WERI-Rb-1 (cell line): ENCODE results near the gene TMEM132D.

Source experiments
- DNase-seq: peaks from one replicate; pipeline ENCODE4 v3.0.0-alpha.2; 2020
- H3K27ac ChIP-seq: fragments of 250-450 bp; sonication (Bioruptor Pico); 2 replicates; pipeline ENCODE4 v1.5.1; 2020; ENCODE audit warnings: mild to moderate bottlenecking, moderate library complexity
- H3K27me3 ChIP-seq: fragments of 250-450 bp; sonication (Bioruptor Pico); 2 replicates; pipeline ENCODE4 v1.5.1; 2021; ENCODE audit warnings: mild to moderate bottlenecking, low read depth, moderate library complexity; ENCODE audit not compliant: insufficient read depth, severe bottlenecking
- H3K36me3 ChIP-seq: fragments of 250-450 bp; sonication (Bioruptor Pico); 2 replicates; pipeline ENCODE4 v1.5.1; 2020; ENCODE audit warnings: mild to moderate bottlenecking, moderate library complexity
- H3K4me3 ChIP-seq: 2 replicates; pipeline ENCODE4 v1.5.1; 2011; ENCODE audit warnings: low read depth, mild to moderate bottlenecking, control low read depth, low read length
- H3K9me3 ChIP-seq: fragments of 250-450 bp; sonication (Bioruptor Pico); 2 replicates; pipeline ENCODE4 v1.5.1; 2021; ENCODE audit warnings: mild to moderate bottlenecking, moderate library complexity; ENCODE audit not compliant: severe bottlenecking
- CTCF ChIP-seq: IDR thresholded peaks from 2 replicates; pipeline ENCODE4 v1.5.1; 2011; ENCODE audit warnings: low read depth, mild to moderate bottlenecking, control low read depth, inconsistent platforms, low read length

The TMEM132D gene

GRCh38 chr12:129083121-129083840, 820.5 kb downstream of the TMEM132D start:
- TF ChIP-seq CTCF, result no peak
- no peaks in the 10 kb centered on the region for H3K9me3 ChIP-seq
- H3K27me3 ChIP-seq, result no peaks in the 10 kb centered on the region
- no peak overlapping the region for H3K27ac ChIP-seq
- DNase-seq, result no peak
- H3K4me3 ChIP-seq, result no peak overlapping the region
- no peaks in the 10 kb centered on the region for H3K36me3 ChIP-seq

GRCh38 chr12:129082441-129082840, 821.4 kb downstream of the TMEM132D start:
- TF ChIP-seq CTCF, result no peak
- Histone ChIP-seq H3K4me3 (no peak overlapping the region), H3K27ac (no peak overlapping the region), H3K36me3 (no peaks in the 10 kb centered on the region), H3K9me3 (no peaks in the 10 kb centered on the region), H3K27me3 (no peaks in the 10 kb centered on the region)
- DNase-seq, result no peak

GRCh38 chr12:129081755-129082250, 822.0 kb downstream of the TMEM132D start:
- Histone ChIP-seq H3K27me3 (no peaks in the 10 kb centered on the region), H3K4me3 (no peak overlapping the region), H3K9me3 (no peaks in the 10 kb centered on the region), H3K27ac (no peak overlapping the region), H3K36me3 (no peaks in the 10 kb centered on the region)
- no peak for DNase-seq
- TF ChIP-seq CTCF, result no peak

- no peaks in the 10 kb centered on the region for H3K27me3 ChIP-seq
- TF ChIP-seq CTCF, result no peak
Observed at GRCh38 chr12:129080821-129081220, 823.0 kb downstream of the TMEM132D start.

GRCh38 chr12:129080391-129080790, 823.4 kb downstream of the TMEM132D start:
- Histone ChIP-seq H3K9me3 (no peaks in the 10 kb centered on the region), H3K27ac (no peak overlapping the region), H3K36me3 (no peaks in the 10 kb centered on the region), H3K4me3 (no peak overlapping the region), H3K27me3 (no peaks in the 10 kb centered on the region)
- no peak for DNase-seq
- TF ChIP-seq CTCF, result no peak

More at GRCh38 chr12:129080821-129081220, 823.0 kb downstream of the TMEM132D start:
- no peaks in the 10 kb centered on the region for H3K36me3 ChIP-seq
- DNase-seq, result no peak
- H3K27ac ChIP-seq, result no peak overlapping the region
- H3K4me3 ChIP-seq, result no peak overlapping the region
- no peaks in the 10 kb centered on the region for H3K9me3 ChIP-seq

- TF ChIP-seq CTCF, result no peak
- H3K36me3 ChIP-seq, result no peaks in the 10 kb centered on the region
- no peaks in the 10 kb centered on the region for H3K9me3 ChIP-seq
- H3K27ac ChIP-seq, result no peak overlapping the region
- no peak overlapping the region for H3K4me3 ChIP-seq
- DNase-seq, result no peak
- no peaks in the 10 kb centered on the region for H3K27me3 ChIP-seq
Observed at GRCh38 chr12:129079719-129080118, 824.1 kb downstream of the TMEM132D start.
